ENCODE data around the gene PACSIN3. TPM values are rescaled to one million over a fixed set of nuclear protein-coding genes. Genes with fewer than 3 reads are reported as not detected.

The PACSIN3 gene
- total and polyA plus RNA-seq, 5 donors, result 110 to 156 (median 129) TPM

GRCh38 chr11:47152953-47153950, 33.0 kb downstream of the PACSIN3 start:
- no peaks in the 10 kb centered on the region for H3K9me3 ChIP-seq (ENCODE audit: control insufficient read depth, low read length)
- ATAC-seq (peak; percentile 74), DNase-seq (peak; percentile 75 to 92 (median 90))
- no peak overlapping the region for H3K4me3 ChIP-seq (ENCODE audit: low read length)
- H3K27me3 ChIP-seq (ENCODE audit: control insufficient read depth, insufficient read depth), result no peaks in the 10 kb centered on the region
- WGBS, result 40% methylated on average over 11 of the region's 11 CpGs
- intact Hi-C loops (cut with DNase I), result loop anchor here in 2 of 4 donors (2.0 kb wide), 1 partner anchor 264 kb away; no protein-coding TSS in a partner anchor
- H3K4me1 ChIP-seq (ENCODE audit: control insufficient read depth, insufficient read depth, low read length), result peaks cover 5% of the 10 kb centered on the region
- no peak overlapping the region for H3K27ac ChIP-seq (ENCODE audit: low read length)

GRCh38 chr11:47152126-47152952, 33.9 kb downstream of the PACSIN3 start:
- intact Hi-C loops (cut with DNase I), result loop anchor here in 2 of 4 donors (2.0 kb wide), 1 partner anchor 264 kb away; no protein-coding TSS in a partner anchor
- H3K4me1 ChIP-seq (ENCODE audit: control insufficient read depth, insufficient read depth, low read length), result peaks cover 5% of the 10 kb centered on the region

DNA sequence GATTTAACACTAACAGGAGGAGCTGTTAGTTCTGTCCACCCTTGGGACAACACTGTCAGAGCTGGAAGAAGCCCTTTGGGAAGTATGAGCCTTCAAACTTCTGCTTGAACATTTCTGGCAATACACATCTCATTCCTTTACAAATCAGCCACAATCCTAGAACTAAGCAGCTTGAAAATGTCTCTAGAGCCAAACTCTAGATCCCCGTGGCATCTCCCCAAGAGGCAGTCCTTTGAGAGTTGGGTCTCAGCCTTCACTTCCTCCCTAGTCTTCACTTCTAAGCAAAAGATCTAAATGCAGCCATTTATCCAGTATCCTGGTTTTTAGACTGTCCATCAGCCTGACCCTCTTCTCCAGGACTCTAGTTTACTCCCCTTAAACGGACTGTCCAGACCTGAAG, 36.5 kb downstream of the PACSIN3 start:
- ATAC-seq (no peak), DNase-seq (no peak)
- intact Hi-C loops (cut with DNase I), result no loop called here
- H3K4me1 ChIP-seq (ENCODE audit: control insufficient read depth, insufficient read depth, low read length), result peaks cover 5% of the 10 kb centered on the region
- 52% methylated on average over 2 of the region's 2 CpGs for WGBS
- H3K4me3 ChIP-seq (ENCODE audit: low read length), result no peak overlapping the region
- H3K27me3 ChIP-seq (ENCODE audit: control insufficient read depth, insufficient read depth), result no peaks in the 10 kb centered on the region
- no peak overlapping the region for H3K27ac ChIP-seq (ENCODE audit: low read length)
- H3K9me3 ChIP-seq (ENCODE audit: control insufficient read depth, low read length), result no peaks in the 10 kb centered on the region

More at GRCh38 chr11:47152126-47152952, 33.9 kb downstream of the PACSIN3 start:
- 81% methylated on average over 16 of the region's 16 CpGs for WGBS
- no peak for DNase-seq
- no peak overlapping the region for H3K4me3 ChIP-seq (ENCODE audit: low read length)
- ATAC-seq, result no peak
- H3K9me3 ChIP-seq (ENCODE audit: control insufficient read depth, low read length), result no peaks in the 10 kb centered on the region
- H3K27me3 ChIP-seq (ENCODE audit: control insufficient read depth, insufficient read depth), result no peaks in the 10 kb centered on the region
- H3K27ac ChIP-seq (ENCODE audit: low read length), result no peak overlapping the region

GRCh38 chr11:47148903-47149531, 37.2 kb downstream of the PACSIN3 start:
- H3K27ac ChIP-seq (ENCODE audit: low read length), result no peak overlapping the region
- intact Hi-C loops (cut with DNase I), result no loop called here
- 49% methylated on average over 10 of the region's 10 CpGs for WGBS
- no peak overlapping the region for H3K4me3 ChIP-seq (ENCODE audit: low read length)
- H3K4me1 ChIP-seq (ENCODE audit: control insufficient read depth, insufficient read depth, low read length), result peaks cover 5% of the 10 kb centered on the region
- H3K27me3 ChIP-seq (ENCODE audit: control insufficient read depth, insufficient read depth), result no peaks in the 10 kb centered on the region
- H3K9me3 ChIP-seq (ENCODE audit: control insufficient read depth, low read length), result no peaks in the 10 kb centered on the region
- DNase-seq (peak in 1 of 3 donors; percentile 62), ATAC-seq (peak; percentile 57 to 74)

DNA sequence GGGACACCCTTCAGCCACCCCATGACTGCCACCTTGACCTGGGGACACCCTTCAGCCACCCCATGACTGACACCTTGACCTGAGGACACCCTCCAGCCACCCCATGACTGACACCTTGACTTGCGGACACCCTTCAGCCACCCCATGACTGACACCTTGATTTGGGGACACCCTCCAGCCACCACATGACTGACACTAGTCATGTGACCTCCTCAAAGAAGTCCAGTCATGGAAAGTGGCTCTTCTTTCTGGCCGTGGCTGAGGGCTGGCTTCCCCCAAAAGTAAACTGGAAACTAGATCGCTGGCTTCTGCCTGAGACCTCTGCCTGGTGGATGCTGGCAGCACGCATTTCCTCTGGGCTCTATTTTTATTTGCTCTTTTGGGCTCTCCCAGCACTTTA, 38.0 kb downstream of the PACSIN3 start:
- Histone ChIP-seq H3K27me3 (ENCODE audit: control insufficient read depth, insufficient read depth) (no peaks in the 10 kb centered on the region), H3K9me3 (ENCODE audit: control insufficient read depth, low read length) (no peaks in the 10 kb centered on the region), H3K4me3 (ENCODE audit: low read length) (no peak overlapping the region), H3K27ac (ENCODE audit: low read length) (no peak overlapping the region), H3K4me1 (ENCODE audit: control insufficient read depth, insufficient read depth, low read length) (peaks cover 6% of the 10 kb centered on the region)
- DNase-seq (no peak), ATAC-seq (no peak)
- intact Hi-C loops (cut with DNase I), result no loop called here
- WGBS, result 79% methylated on average over 4 of the region's 4 CpGs

DNA sequence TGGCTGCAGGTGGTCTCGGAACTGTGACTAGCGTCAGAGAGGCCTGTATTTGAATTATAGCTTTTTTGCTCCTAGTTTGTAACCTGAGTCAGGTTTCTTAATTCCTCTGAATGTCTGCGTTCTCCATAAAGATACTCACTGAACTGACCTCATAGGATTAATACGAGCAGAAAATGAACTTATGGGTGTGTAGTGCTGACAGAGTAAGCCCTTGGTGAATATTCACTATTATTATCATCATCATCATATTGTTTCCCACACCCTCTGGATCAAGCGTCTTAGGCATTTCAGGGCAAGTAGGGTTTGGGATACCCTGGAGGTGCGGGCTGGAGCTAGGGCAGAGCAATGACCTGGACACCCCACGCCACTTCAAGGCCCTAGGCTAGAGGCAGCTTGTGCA, 38.6 kb downstream of the PACSIN3 start:
- Histone ChIP-seq H3K27me3 (ENCODE audit: control insufficient read depth, insufficient read depth) (no peaks in the 10 kb centered on the region), H3K4me3 (ENCODE audit: low read length) (no peak overlapping the region), H3K27ac (ENCODE audit: low read length) (no peak overlapping the region), H3K4me1 (ENCODE audit: control insufficient read depth, insufficient read depth, low read length) (peaks cover 10% of the 10 kb centered on the region), H3K9me3 (ENCODE audit: control insufficient read depth, low read length) (no peaks in the 10 kb centered on the region)
- over 99% methylated on average over 7 of the region's 7 CpGs for WGBS
- no peak for DNase-seq
- ATAC-seq, result no peak
- intact Hi-C loops (cut with DNase I), result no loop called here

- Histone ChIP-seq H3K27ac (ENCODE audit: low read length) (no peak overlapping the region), H3K9me3 (ENCODE audit: control insufficient read depth, low read length) (no peaks in the 10 kb centered on the region), H3K4me3 (ENCODE audit: low read length) (no peak overlapping the region), H3K4me1 (ENCODE audit: control insufficient read depth, insufficient read depth, low read length) (peaks cover 10% of the 10 kb centered on the region), H3K27me3 (ENCODE audit: control insufficient read depth, insufficient read depth) (no peaks in the 10 kb centered on the region)
- DNase-seq (no peak), ATAC-seq (no peak)
- intact Hi-C loops (cut with DNase I), result no loop called here
- WGBS, result 82% methylated on average over 2 of the region's 2 CpGs
Measured at GRCh38 chr11:47147250-47147649, 39.0 kb downstream of the PACSIN3 start.

- Histone ChIP-seq H3K27me3 (ENCODE audit: control insufficient read depth, insufficient read depth) (no peaks in the 10 kb centered on the region), H3K4me3 (ENCODE audit: low read length) (no peak overlapping the region), H3K4me1 (ENCODE audit: control insufficient read depth, insufficient read depth, low read length) (peaks cover 10% of the 10 kb centered on the region), H3K27ac (ENCODE audit: low read length) (no peak overlapping the region), H3K9me3 (ENCODE audit: control insufficient read depth, low read length) (no peaks in the 10 kb centered on the region)
- intact Hi-C loops (cut with DNase I), result no loop called here
- no peak for DNase-seq
- no peak for ATAC-seq
- 85% methylated on average over 3 of the region's 3 CpGs for WGBS
Measured at GRCh38 chr11:47144541-47144940, 41.7 kb downstream of the PACSIN3 start.

DNA sequence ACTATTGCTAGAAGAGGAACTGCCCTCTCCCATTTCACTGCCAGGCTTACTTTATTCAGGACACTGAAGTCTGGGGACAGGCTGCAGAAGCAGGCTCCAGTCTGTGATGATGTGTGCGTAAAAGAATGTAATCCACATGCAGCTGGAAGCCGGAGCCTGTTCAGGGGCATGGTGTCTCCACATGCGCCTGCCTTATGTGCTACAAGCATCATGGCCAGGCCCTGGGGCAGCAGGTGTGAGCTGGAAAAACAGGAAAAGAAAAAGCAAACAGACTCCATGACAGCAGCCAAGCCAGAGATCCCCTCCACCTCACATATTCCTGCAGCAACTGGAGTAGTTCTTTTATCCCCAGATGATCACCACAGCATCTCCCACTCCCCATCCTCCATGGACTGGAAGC, 42.9 kb downstream of the PACSIN3 start:
- Histone ChIP-seq H3K4me3 (ENCODE audit: low read length) (no peak overlapping the region), H3K27ac (ENCODE audit: low read length) (peak overlapping the region; percentile 6), H3K9me3 (ENCODE audit: control insufficient read depth, low read length) (no peaks in the 10 kb centered on the region), H3K4me1 (ENCODE audit: control insufficient read depth, insufficient read depth, low read length) (peaks cover 6% of the 10 kb centered on the region), H3K27me3 (ENCODE audit: control insufficient read depth, insufficient read depth) (no peaks in the 10 kb centered on the region)
- WGBS, result 44% methylated on average over 3 of the region's 3 CpGs
- ATAC-seq, result peak; percentile 69 to 86
- peak in 1 of 3 donors; percentile 70 for DNase-seq
- intact Hi-C loops (cut with DNase I), result no loop called here

- no peak for DNase-seq
- ATAC-seq, result no peak
- WGBS, result 80% methylated on average over 4 of the region's 4 CpGs
- H3K27ac ChIP-seq (ENCODE audit: low read length), result no peak overlapping the region
- H3K4me3 ChIP-seq (ENCODE audit: low read length), result no peak overlapping the region
- intact Hi-C loops (cut with DNase I), result no loop called here
- no peaks in the 10 kb centered on the region for H3K9me3 ChIP-seq (ENCODE audit: control insufficient read depth, low read length)
- H3K27me3 ChIP-seq (ENCODE audit: control insufficient read depth, insufficient read depth), result no peaks in the 10 kb centered on the region
- H3K4me1 ChIP-seq (ENCODE audit: control insufficient read depth, insufficient read depth, low read length), result peaks cover 6% of the 10 kb centered on the region
Measured at GRCh38 chr11:47139878-47140277, 46.4 kb downstream of the PACSIN3 start.

All from right cardiac atrium (tissue), 5 donors.